Measurements from ENCODE around the gene FBXL3. TPM values are rescaled to one million over a fixed set of nuclear protein-coding genes. Genes with fewer than 3 reads are reported as not detected.

Gene FBXL3
- total and polyA plus RNA-seq, 2 of the 4 experiments (the other 2 are of a cell fraction) = 15.3 to 43.6 TPM

DNA sequence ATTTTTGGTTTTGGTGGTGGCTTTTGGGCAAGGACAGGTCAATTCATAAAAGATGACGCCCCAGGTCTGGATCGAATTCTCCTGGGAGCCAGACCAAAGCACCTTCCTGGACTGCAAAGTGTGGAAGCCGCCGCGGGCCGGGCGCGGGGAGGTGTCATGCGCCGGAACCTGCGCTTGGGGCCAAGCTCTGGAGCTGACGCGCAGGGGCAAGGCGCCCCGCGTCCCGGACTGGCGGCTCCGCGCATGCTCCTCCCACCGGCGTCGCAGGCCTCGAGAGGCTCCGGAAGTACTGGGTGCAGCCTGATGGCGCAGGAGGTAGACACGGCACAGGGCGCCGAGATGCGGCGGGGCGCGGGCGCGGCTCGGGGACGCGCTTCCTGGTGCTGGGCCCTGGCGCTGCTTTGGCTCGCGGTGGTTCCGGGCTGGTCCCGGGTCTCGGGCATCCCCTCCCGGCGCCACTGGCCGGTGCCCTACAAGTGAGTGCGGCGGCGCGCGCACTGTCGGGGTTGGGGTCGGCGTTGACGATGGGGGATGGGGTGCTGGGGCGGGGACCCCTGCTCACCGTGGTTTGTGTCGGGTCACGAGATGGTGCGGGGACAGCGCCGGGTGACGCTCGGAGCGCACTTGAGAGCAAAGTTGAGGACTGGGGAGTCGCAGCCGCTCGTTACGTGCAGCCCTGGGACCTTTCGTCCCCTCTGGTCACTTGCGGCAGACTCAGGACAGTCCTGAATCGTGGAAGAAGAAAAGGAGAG, 35.0 kb downstream of the FBXL3 start, which contains the start of gene CLN5 (continued):
- TF ChIP-seq, protein P1, sequence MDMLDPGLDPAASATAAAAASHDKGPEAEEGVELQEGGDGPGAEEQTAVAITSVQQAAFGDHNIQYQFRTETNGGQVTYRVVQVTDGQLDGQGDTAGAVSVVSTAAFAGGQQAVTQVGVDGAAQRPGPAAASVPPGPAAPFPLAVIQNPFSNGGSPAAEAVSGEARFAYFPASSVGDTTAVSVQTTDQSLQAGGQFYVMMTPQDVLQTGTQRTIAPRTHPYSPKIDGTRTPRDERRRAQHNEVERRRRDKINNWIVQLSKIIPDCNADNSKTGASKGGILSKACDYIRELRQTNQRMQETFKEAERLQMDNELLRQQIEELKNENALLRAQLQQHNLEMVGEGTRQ (IDR thresholded peaks at IDR 0.05; ENCODE audit: low read depth, low read length) = peak; percentile 31
- TF ChIP-seq NFE2L2 (IDR thresholded peaks at IDR 0.05; ENCODE audit: low read depth, low read length) = no peak
- TF ChIP-seq, protein P2, sequence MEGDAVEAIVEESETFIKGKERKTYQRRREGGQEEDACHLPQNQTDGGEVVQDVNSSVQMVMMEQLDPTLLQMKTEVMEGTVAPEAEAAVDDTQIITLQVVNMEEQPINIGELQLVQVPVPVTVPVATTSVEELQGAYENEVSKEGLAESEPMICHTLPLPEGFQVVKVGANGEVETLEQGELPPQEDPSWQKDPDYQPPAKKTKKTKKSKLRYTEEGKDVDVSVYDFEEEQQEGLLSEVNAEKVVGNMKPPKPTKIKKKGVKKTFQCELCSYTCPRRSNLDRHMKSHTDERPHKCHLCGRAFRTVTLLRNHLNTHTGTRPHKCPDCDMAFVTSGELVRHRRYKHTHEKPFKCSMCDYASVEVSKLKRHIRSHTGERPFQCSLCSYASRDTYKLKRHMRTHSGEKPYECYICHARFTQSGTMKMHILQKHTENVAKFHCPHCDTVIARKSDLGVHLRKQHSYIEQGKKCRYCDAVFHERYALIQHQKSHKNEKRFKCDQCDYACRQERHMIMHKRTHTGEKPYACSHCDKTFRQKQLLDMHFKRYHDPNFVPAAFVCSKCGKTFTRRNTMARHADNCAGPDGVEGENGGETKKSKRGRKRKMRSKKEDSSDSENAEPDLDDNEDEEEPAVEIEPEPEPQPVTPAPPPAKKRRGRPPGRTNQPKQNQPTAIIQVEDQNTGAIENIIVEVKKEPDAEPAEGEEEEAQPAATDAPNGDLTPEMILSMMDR (conservative IDR thresholded peaks at IDR 0.05; ENCODE audit: low read depth, low read length) = no peak
